GM18520 (cell line): ENCODE measurements around the gene IFT27.
"Not testable (repeated sequence)": the region's sequence is repeated elsewhere in the genome, so short reads cannot be mapped to it uniquely, and the experiment has no call there.

Source experiments
- ATAC-seq: cut with Tn5 transposase; IDR thresholded peaks from one replicate; pipeline ENCODE4 v1.9.1; 2021; ENCODE audit not compliant: unreplicated experiment

IFT27 gene

GRCh38 chr22:36745301-36745995 lies 30.5 kb downstream of the IFT27 start:
- no peak for ATAC-seq

GRCh38 chr22:36744791-36745190 lies 31.1 kb downstream of the IFT27 start:
- ATAC-seq, result no peak

GRCh38 chr22:36744413-36744765 lies 31.5 kb downstream of the IFT27 start:
- ATAC-seq, result no peak

- ATAC-seq, result no peak
These were observed 32.1 kb downstream of the IFT27 start for GRCh38 chr22:36743591-36744412.

- ATAC-seq, result no peak
These were observed 32.9 kb downstream of the IFT27 start for GRCh38 chr22:36743011-36743410.

GRCh38 chr22:36741968-36742367 lies 34.0 kb downstream of the IFT27 start:
- ATAC-seq, result no peak

GRCh38 chr22:36741204-36741793 lies 34.6 kb downstream of the IFT27 start:
- ATAC-seq, result no peak

- ATAC-seq, result no peak
These were observed 35.2 kb downstream of the IFT27 start for GRCh38 chr22:36740716-36741115.

- ATAC-seq, result no peak
These were observed 36.7 kb downstream of the IFT27 start for GRCh38 chr22:36739185-36739584.

- no peak for ATAC-seq
These were observed 37.4 kb downstream of the IFT27 start for GRCh38 chr22:36738416-36739020.

GRCh38 chr22:36737776-36738175 lies 38.1 kb downstream of the IFT27 start:
- no peak for ATAC-seq

GRCh38 chr22:36736701-36737320 lies 39.1 kb downstream of the IFT27 start:
- no peak for ATAC-seq

GRCh38 chr22:36734171-36735058 lies 41.5 kb downstream of the IFT27 start:
- no peak for ATAC-seq

- ATAC-seq, result no peak
These were observed 42.6 kb downstream of the IFT27 start for GRCh38 chr22:36733271-36733670.

GRCh38 chr22:36732609-36733008 lies 43.3 kb downstream of the IFT27 start:
- ATAC-seq, result no peak

- no peak for ATAC-seq
These were observed 44.0 kb downstream of the IFT27 start for GRCh38 chr22:36731916-36732315.

- not testable (repeated sequence) for ATAC-seq
These were observed 44.6 kb downstream of the IFT27 start for GRCh38 chr22:36731321-36731720.

- ATAC-seq, result no peak
These were observed 45.6 kb downstream of the IFT27 start for GRCh38 chr22:36730176-36730858.

GRCh38 chr22:36729321-36729720 lies 46.6 kb downstream of the IFT27 start:
- ATAC-seq, result no peak

GRCh38 chr22:36728505-36728904 lies 47.4 kb downstream of the IFT27 start:
- ATAC-seq, result no peak
